Astrocyte (in vitro differentiated cells and primary cell): ENCODE measurements around the gene ZNF311. TPM values are rescaled to one million over a fixed set of nuclear protein-coding genes. Genes with fewer than 3 reads are reported as not detected.

ENCODE experiments used
- total RNA-seq: library from RNA; stranded (reverse); gene quantifications from 2 replicates; pipeline ENCODE4 v1.2.1, GENCODE V29; 2021

The ZNF311 gene
- total RNA-seq, 1 donor from 2014 or later = 1.7 TPM

Other genes with a start within 250 kb of the ZNF311 start
- gene TRIM27, start 81.3 kb downstream of the ZNF311 start, total RNA-seq = 50.8 and 54.5 TPM in 2 replicates
- gene OR2W1, start 39.9 kb upstream of the ZNF311 start, total RNA-seq = not detected in 2 replicates
- gene OR2B3, start 82.0 kb upstream of the ZNF311 start, total RNA-seq = not detected in 2 replicates
- gene OR2J1, start 94.2 kb upstream of the ZNF311 start, total RNA-seq = not detected in 2 replicates
- gene OR2J3, start 102.7 kb upstream of the ZNF311 start, total RNA-seq = not detected in 2 replicates
- not detected in 2 replicates for gene OR2J2, start 165.6 kb upstream of the ZNF311 start, total RNA-seq